GM18499 (cell line): Measurements from ENCODE around the gene CCDC93.

Experiments
- ATAC-seq: cut with Tn5 transposase; IDR thresholded peaks from one replicate; pipeline ENCODE4 v1.9.1; 2021; ENCODE audit warnings: moderate number of reproducible peaks; ENCODE audit not compliant: insufficient read depth, unreplicated experiment

The CCDC93 gene

GRCh38 chr2:117961201-117961600, 52.7 kb downstream of the CCDC93 start:
- ATAC-seq, result no peak

GRCh38 chr2:117960231-117960630, 53.6 kb downstream of the CCDC93 start:
- ATAC-seq, result no peak

DNA sequence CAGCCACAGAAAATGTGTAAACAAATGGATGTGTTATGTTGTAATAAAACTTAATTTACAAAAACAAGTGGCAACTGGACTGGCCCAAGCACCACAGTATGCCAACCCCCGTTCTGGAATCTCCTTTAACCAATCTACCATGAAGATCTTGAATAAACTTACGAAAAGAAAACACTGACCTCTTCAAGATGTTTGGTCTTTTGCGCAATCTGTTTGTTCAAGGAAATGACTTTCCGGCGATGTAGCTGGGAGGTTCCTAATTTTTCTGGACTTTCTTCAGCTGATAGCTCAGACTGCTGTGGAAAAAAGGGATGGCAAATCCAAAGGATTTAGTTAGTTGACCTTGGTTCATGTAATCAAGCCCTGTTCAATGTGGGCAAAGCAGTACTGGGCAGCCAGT, 55.7 kb downstream of the CCDC93 start:
- no peak for ATAC-seq

DNA sequence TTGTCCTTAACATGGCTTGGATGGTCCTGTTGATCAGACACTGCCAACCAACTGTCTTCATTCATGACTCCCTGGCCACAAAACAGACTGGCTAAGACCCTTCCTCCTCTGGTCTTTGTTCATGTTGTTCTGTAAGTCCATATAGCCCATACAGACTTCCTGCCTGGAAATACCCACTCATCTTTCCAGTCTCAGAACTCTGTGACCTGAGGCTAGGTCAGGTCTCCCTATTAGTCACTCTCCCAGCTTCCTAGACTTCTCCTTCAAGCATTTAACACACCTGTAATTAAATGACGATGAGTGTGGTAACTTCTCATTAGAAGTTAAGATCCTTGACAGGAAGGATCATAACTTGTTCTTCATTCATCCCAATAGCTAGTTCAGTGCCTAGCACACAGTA, 56.3 kb downstream of the CCDC93 start:
- ATAC-seq, result no peak

GRCh38 chr2:117956036-117956796, 57.7 kb downstream of the CCDC93 start:
- ATAC-seq, result no peak

DNA sequence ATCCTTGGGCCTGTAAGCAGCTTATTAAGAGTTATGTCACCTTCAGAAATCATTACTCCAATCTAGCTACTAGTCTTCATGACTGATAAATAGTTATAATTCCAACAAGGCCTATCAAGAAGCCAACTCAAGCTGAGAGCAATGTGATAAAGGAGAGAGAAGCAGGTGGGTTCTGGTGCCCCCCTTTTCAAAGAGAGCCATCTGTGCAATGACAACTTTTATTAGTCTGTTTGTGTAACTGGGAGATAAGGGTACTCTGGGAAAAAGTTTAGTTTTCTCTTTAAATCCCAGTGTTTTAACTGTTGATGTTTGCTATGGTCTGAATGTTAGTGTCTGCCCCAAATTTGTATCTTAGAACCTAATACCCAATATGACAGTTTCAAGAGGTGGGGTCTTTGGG, 60.6 kb downstream of the CCDC93 start:
- ATAC-seq, result no peak

DNA sequence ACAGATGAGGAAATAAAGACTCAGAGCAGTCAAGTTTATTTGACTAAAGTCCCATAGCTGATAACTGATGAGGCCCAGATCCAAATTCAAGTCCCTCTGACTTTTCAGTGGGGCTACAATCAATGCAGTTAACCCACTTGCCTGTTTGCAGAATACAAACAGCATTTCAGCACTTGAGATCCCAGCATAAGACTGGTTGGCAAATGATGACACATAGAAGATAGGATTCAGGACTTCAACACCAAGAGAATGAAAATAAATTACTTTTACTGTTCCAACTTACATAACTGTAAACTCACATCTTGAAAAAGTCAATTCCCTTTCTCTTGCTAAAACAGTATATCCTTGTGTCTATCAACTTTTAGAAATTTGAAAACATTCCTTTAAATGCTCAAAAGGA, 61.2 kb downstream of the CCDC93 start:
- no peak for ATAC-seq

- no peak for ATAC-seq
These were observed 61.6 kb downstream of the CCDC93 start for GRCh38 chr2:117952228-117952627.

GRCh38 chr2:117949806-117950205, 64.1 kb downstream of the CCDC93 start:
- no peak for ATAC-seq

DNA sequence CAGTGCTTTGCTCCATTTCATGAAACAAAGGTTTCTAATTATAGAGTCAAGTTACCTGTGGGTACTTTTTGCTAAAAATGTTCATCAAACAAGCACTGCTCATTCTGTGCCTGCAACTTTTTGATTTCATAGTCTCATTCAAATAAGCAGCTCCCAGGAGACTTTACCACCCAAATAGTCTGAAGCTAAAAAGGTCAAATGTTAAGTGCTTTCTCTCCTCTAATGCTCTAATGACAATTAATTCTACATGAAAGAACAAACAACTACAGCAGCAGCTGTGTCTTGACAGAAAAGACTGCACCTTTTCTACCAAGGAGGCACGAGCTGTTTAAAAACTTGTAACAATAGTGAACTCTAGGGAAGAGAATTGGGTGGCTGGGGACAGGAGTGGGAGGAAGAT, 65.3 kb downstream of the CCDC93 start:
- no peak for ATAC-seq

- ATAC-seq, result no peak
These were observed 68.6 kb downstream of the CCDC93 start for GRCh38 chr2:117945296-117945695.

DNA sequence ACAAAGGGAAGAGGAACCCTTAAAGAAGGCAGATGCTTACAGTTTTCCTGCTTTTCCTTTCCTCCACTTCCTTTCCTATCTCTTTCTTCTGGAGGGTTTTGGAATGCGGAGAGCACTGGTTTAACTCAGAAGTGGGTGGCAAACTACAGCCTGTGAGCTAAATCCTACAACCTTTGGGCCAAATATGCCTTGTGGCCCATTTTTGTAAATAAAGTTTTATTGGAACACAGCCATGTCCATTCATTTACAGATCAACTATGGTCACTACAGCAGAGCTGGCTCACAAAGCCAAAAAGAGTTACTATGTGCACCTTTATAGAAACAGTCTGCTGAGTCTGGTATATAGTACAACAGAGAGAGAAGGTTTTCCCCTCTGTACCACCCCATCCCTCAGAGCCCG, 69.1 kb downstream of the CCDC93 start:
- no peak for ATAC-seq

DNA sequence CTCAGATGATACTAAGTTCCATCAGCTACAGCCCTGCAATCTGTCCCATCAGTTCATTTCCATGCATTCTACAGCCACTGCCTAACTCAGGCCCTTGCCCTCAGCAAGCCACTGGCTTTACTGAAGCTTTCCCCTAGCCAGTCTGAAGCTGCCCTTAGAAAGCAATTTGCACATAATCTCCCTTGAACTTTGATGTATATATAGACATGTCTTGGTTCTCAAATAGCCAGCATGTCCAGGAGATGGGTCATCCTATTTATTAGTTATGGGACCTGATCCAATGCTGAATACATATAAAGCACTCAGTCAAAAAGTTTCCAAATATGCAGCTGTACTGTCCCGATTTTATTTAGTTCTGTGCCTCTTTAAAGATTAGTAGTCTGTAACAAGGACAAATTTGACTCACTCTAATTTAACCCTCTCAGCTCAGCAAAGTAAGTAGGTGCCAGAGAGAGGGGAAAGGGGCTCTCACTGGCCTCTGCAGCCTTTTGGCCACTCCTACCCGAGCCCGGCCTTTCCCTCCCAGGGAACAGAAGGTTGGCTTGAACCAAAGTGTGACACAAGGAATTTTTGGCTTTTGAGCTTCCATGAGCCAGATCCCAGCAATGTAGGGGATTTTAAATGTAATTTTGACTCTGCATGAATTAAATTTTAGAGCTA, 70.7 kb downstream of the CCDC93 start:
- no peak for ATAC-seq

DNA sequence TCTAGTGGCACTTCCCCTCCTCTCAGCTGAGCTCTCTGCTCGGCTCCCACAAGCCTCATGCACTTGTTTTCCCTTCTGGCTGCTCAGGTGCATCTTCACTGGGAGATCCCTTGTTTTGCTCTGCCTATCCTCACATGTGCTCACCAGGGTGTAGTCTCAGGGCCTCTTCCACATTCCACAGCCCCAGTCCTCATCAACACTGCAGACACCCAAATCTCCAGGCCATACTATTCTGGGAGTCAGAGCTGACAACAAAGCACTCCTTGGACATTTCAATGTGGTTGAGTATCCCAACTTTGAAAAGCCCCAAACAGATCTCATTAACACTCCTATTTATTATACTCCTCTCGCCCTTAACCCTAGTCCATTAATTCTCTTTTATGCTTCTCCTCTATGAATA, 71.3 kb downstream of the CCDC93 start:
- no peak for ATAC-seq

GRCh38 chr2:117941693-117942092, 72.2 kb downstream of the CCDC93 start:
- ATAC-seq, result no peak

- ATAC-seq, result no peak
These were observed 73.4 kb downstream of the CCDC93 start for GRCh38 chr2:117940436-117940835.

DNA sequence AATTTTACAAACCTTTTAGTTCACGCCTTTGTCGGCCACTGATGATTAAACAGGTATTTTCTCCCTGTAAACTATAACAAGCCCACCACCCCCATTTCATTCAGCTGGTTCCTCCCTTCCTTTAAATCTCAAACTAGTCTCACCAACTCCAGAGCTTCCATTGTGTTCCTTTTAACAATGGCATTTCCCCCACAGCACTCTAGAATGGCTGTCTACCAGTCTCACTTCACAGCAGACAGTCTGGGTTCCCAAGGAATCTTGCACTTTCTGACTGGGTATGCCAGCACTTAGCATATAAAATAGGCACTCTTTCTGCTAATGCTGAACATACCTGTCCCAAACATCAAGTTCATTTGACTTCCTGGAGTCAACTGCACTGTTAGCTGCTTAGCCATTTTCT, 75.3 kb downstream of the CCDC93 start:
- no peak for ATAC-seq

GRCh38 chr2:117936871-117937428, 76.9 kb downstream of the CCDC93 start:
- no peak for ATAC-seq

- ATAC-seq, result no peak
These were observed 77.9 kb downstream of the CCDC93 start for GRCh38 chr2:117935954-117936353.

GRCh38 chr2:117935456-117935855, 78.4 kb downstream of the CCDC93 start:
- no peak for ATAC-seq

- no peak for ATAC-seq
These were observed 80.0 kb downstream of the CCDC93 start for GRCh38 chr2:117933884-117934354.

DNA sequence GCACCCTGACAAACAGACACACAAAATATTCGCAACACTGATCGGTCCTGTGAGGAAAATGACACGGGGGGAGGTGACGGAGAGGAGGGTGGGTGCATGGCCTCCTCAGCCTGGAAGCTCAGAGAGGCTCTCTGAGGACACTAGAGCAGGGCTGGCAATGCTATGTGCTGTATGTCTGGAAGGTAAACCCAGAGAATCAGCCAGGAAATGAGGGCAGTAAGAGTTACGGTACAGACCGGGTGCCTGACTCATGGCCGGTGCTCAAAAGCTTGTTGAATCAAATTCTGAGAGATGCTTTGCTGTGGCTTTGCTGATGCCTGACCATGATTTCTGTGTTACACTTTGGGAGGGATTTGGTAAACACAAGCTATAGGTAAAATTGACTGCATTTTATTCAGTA, 81.9 kb downstream of the CCDC93 start:
- ATAC-seq, result no peak
